Measurements from ENCODE around the gene CD9.

DNA sequence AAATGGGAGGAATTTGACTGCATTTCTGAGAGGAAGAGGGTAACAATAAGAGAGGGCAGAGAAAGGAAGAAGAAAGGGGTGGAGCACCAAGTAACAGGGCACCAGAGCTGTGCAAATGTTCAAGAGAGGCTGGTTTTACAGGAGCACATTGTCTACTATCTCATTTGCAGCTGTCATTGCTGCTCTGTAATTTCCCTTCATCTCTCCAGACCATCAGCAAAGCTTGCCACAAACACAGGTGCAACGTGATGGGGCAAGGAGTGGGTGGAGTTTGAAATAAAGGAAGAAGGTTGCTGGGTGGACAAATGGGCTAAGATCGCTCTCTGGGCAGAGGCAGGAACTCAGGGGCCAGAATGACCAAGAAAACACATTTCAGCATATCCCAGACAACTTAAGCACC lies 62.4 kb downstream of the CD9 start:
- TF ChIP-seq EZH2 (IDR thresholded peaks at IDR 0.05): no peak
- no peak for TF ChIP-seq POLR2AphosphoS5 (IDR thresholded peaks at IDR 0.05; ENCODE audit: borderline replicate concordance, low read depth, low read length)
- no peak for TF ChIP-seq FOXP2 (optimal IDR thresholded peaks at IDR 0.05; ENCODE audit: control extremely low read depth, extremely low read length, insufficient read depth)

All from SK-N-MC (cell line).